Measurements from ENCODE around the gene DTNB.
"Not testable (repeated sequence)": the region's sequence is repeated elsewhere in the genome, so short reads cannot be mapped to it uniquely, and the experiment has no call there.

Gene DTNB

GRCh38 chr2:25411753-25412152 is 261.6 kb downstream of the DTNB start:
- no peak for TF ChIP-seq CTCF (IDR thresholded peaks at IDR 0.05; ENCODE audit: insufficient read depth, low read length, missing control alignments)
- POLR2A ChIA-PET: no interaction called here
- no peak for DNase-seq (ENCODE audit: low read depth, low spot score)
- H3K4me3 ChIP-seq (ENCODE audit: low read depth, low read length): no peak overlapping the region
- CTCF ChIA-PET: no interaction called here

- CTCF ChIA-PET: interaction anchor here (1.5 to 1.7 kb wide), 2 partner anchors 35 to 49 kb away, joined by 5 to 8 read pairs; no protein-coding TSS in a partner anchor
- POLR2A ChIA-PET: no interaction called here
- no peak for TF ChIP-seq CTCF (IDR thresholded peaks at IDR 0.05; ENCODE audit: insufficient read depth, low read length, missing control alignments)
- H3K4me3 ChIP-seq (ENCODE audit: low read depth, low read length): no peak overlapping the region
- DNase-seq (ENCODE audit: low read depth, low spot score): no peak
These were observed 262.1 kb downstream of the DTNB start for GRCh38 chr2:25411281-25411680.

- H3K4me3 ChIP-seq (ENCODE audit: low read depth, low read length): no peak overlapping the region
- POLR2A ChIA-PET: no interaction called here
- DNase-seq (ENCODE audit: low read depth, low spot score): no peak
- CTCF ChIA-PET: interaction anchor here (1.5 to 1.7 kb wide), 2 partner anchors 34 to 48 kb away, joined by 5 to 8 read pairs; no protein-coding TSS in a partner anchor
- TF ChIP-seq CTCF (IDR thresholded peaks at IDR 0.05; ENCODE audit: insufficient read depth, low read length, missing control alignments): no peak
These were observed 263.0 kb downstream of the DTNB start for GRCh38 chr2:25410370-25410769.

GRCh38 chr2:25409468-25409867 is 263.9 kb downstream of the DTNB start:
- ChIA-PET CTCF (interaction anchor here (1.5 to 1.7 kb wide), 3 partner anchors 33 to 47 kb away, joined by 5 to 8 read pairs (median 7); no protein-coding TSS in a partner anchor), POLR2A (no interaction called here)
- H3K4me3 ChIP-seq (ENCODE audit: low read depth, low read length): no peak overlapping the region
- no peak for DNase-seq (ENCODE audit: low read depth, low spot score)
- TF ChIP-seq CTCF (IDR thresholded peaks at IDR 0.05; ENCODE audit: insufficient read depth, low read length, missing control alignments): no peak

- ChIA-PET POLR2A (no interaction called here), CTCF (interaction anchor here (1.5 kb wide), 1 partner anchor 32 kb away, joined by 7 read pairs; no protein-coding TSS in a partner anchor)
These were observed 264.3 kb downstream of the DTNB start for GRCh38 chr2:25409044-25409443.

GRCh38 chr2:25405611-25406295 is 267.6 kb downstream of the DTNB start:
- no peak overlapping the region for H3K4me3 ChIP-seq (ENCODE audit: low read depth, low read length)
- ChIA-PET POLR2A (no interaction called here), CTCF (no interaction called here)
- TF ChIP-seq CTCF (IDR thresholded peaks at IDR 0.05; ENCODE audit: insufficient read depth, low read length, missing control alignments): no peak
- no peak for DNase-seq (ENCODE audit: low read depth, low spot score)

More at GRCh38 chr2:25409044-25409443, 264.3 kb downstream of the DTNB start:
- no peak for TF ChIP-seq CTCF (IDR thresholded peaks at IDR 0.05; ENCODE audit: insufficient read depth, low read length, missing control alignments)
- DNase-seq (ENCODE audit: low read depth, low spot score): no peak
- no peak overlapping the region for H3K4me3 ChIP-seq (ENCODE audit: low read depth, low read length)

GRCh38 chr2:25403120-25403760 is 270.1 kb downstream of the DTNB start:
- DNase-seq (ENCODE audit: low read depth, low spot score); POLR2A ChIA-PET; H3K4me3 ChIP-seq (ENCODE audit: low read depth, low read length); CTCF ChIA-PET: not testable (repeated sequence)

Measured in AG04449 (cell line).